Adipocyte (in vitro differentiated cells): ENCODE results near the gene C6.
A peak's percentile ranks its signal among the peaks of the same experiment; 100 is the strongest.
"Not testable (repeated sequence)": the region's sequence is repeated elsewhere in the genome, so short reads cannot be mapped to it uniquely, and the experiment has no call there.

Source experiments
- DNase-seq: peaks from one replicate; pipeline ENCODE4 v3.0.0-alpha.2; 2015; ENCODE audit warnings: low read depth
- H3K27me3 ChIP-seq: replicated peaks from 2 replicates; pipeline ENCODE4 v1.7.0; 2013; ENCODE audit warnings: mild to moderate bottlenecking, low read length, moderate library complexity; ENCODE audit not compliant: control insufficient read depth, insufficient read depth
- H3K36me3 ChIP-seq: 2 replicates; pipeline ENCODE4 v1.7.0; 2013; ENCODE audit warnings: low read length, mild to moderate bottlenecking, moderate library complexity; ENCODE audit not compliant: control insufficient read depth, insufficient read depth, severe bottlenecking
- H3K4me1 ChIP-seq: 2 replicates; pipeline ENCODE4 v1.7.0; 2013; ENCODE audit warnings: mild to moderate bottlenecking, low read length, moderate library complexity; ENCODE audit not compliant: control insufficient read depth, insufficient read depth
- H3K4me3 ChIP-seq: 2 replicates; pipeline ENCODE4 v1.7.0; 2013; ENCODE audit warnings: mild to moderate bottlenecking, low read length, moderate library complexity
- H3K9ac ChIP-seq: 2 replicates; pipeline ENCODE4 v1.7.0; 2013; ENCODE audit warnings: mild to moderate bottlenecking, low read length, moderate library complexity
- H3K9me3 ChIP-seq: 2 replicates; pipeline ENCODE4 v1.7.0; 2013; ENCODE audit warnings: mild to moderate bottlenecking, low read length, moderate library complexity; ENCODE audit not compliant: control insufficient read depth

C6 gene

GRCh38 chr5:41199660-41200059, 13.7 kb downstream of the C6 start:
- Histone ChIP-seq H3K27me3 (no peaks in the 10 kb centered on the region), H3K4me1 (peaks cover 14% of the 10 kb centered on the region), H3K36me3 (no peaks in the 10 kb centered on the region), H3K9me3 (no peaks in the 10 kb centered on the region), H3K9ac (no peak overlapping the region), H3K4me3 (no peak overlapping the region)
- no peak for DNase-seq

GRCh38 chr5:41196197-41196596, 17.1 kb downstream of the C6 start:
- Histone ChIP-seq H3K4me1 (peaks cover 33% of the 10 kb centered on the region), H3K9me3 (no peaks in the 10 kb centered on the region), H3K4me3 (no peak overlapping the region), H3K36me3 (no peaks in the 10 kb centered on the region), H3K27me3 (no peaks in the 10 kb centered on the region), H3K9ac (no peak overlapping the region)
- DNase-seq, result no peak

GRCh38 chr5:41195228-41195627, 18.1 kb downstream of the C6 start:
- Histone ChIP-seq H3K4me3 (peak overlapping the region; percentile 16), H3K4me1 (peaks cover 35% of the 10 kb centered on the region), H3K9me3 (no peaks in the 10 kb centered on the region), H3K36me3 (no peaks in the 10 kb centered on the region), H3K9ac (peak overlapping the region; percentile 80), H3K27me3 (no peaks in the 10 kb centered on the region)
- no peak for DNase-seq

DNA sequence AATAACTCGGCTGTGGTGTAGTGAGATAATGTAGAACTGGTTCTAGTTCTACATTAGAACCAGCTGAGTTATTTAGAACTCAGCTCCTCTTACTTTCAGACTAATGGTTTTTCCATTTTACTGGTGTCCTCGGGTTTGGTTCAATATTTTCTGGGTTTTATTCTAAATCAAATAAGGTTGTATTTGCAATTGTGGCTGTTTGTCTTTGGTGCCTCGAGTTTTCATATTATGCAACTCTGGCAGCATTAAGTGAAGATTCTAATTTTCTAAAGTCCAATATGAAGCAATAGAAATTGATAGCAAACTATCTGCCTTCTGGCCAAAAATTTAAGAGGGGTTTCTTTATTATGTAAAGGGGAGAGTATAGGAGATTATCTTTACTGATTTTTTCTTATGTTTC, 19.0 kb downstream of the C6 start:
- DNase-seq, result no peak
- H3K4me1 ChIP-seq, result peaks cover 35% of the 10 kb centered on the region
- no peaks in the 10 kb centered on the region for H3K36me3 ChIP-seq
- peak overlapping the region; percentile 80 for H3K9ac ChIP-seq
- H3K9me3 ChIP-seq, result no peaks in the 10 kb centered on the region
- no peak overlapping the region for H3K4me3 ChIP-seq
- H3K27me3 ChIP-seq, result no peaks in the 10 kb centered on the region

- H3K4me3 ChIP-seq, result no peak overlapping the region
- H3K27me3 ChIP-seq, result no peaks in the 10 kb centered on the region
- peak overlapping the region; percentile 85 for H3K9ac ChIP-seq
- H3K36me3 ChIP-seq, result no peaks in the 10 kb centered on the region
- no peaks in the 10 kb centered on the region for H3K9me3 ChIP-seq
- H3K4me1 ChIP-seq, result peaks cover 41% of the 10 kb centered on the region
- peak; percentile 92 for DNase-seq
These were observed 19.7 kb downstream of the C6 start for GRCh38 chr5:41193456-41194205.

DNA sequence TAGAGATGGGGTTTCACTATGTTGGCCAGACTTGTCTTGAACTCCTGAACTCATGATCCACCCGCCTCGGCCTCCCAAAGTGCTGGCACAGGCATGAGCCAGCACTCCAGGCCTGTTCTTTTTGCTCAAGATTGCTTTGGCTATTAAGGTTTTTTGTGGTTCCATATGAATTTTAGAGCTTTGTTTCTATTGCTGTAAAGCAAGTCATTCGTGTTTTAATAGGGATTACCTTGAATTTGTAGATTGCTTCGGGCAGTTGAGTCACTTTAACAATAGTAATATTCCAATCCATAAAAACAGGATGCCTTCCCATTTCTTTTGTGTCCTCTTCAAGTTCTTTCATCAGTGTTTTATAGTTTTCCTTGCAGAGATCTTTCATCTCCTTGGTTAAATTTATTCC, 22.1 kb downstream of the C6 start:
- Histone ChIP-seq H3K4me3 (no peak overlapping the region), H3K9ac (no peak overlapping the region), H3K27me3 (no peaks in the 10 kb centered on the region), H3K9me3 (no peaks in the 10 kb centered on the region), H3K4me1 (peaks cover 44% of the 10 kb centered on the region), H3K36me3 (no peaks in the 10 kb centered on the region)
- no peak for DNase-seq

DNA sequence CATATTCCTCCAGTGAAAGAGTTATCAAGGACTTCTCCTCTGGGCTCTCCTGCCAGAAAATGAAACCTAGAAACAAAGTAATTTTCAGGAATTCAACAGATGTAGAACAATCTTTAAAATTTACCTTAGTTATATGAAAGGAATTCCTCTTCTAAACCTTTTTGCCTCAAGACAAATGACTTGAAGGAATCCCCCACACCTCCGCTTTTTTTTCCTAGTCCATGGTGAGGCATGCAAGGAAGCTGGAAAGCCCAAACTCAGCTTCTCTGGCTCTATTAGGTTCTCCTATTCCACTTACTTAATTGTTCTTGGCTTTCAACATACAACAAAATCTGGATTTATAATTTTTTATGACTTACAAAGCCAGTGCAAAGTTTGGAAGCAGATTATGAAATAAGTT, 27.2 kb downstream of the C6 start:
- no peak for DNase-seq
- peak overlapping the region; percentile 28 for H3K4me3 ChIP-seq

DNA sequence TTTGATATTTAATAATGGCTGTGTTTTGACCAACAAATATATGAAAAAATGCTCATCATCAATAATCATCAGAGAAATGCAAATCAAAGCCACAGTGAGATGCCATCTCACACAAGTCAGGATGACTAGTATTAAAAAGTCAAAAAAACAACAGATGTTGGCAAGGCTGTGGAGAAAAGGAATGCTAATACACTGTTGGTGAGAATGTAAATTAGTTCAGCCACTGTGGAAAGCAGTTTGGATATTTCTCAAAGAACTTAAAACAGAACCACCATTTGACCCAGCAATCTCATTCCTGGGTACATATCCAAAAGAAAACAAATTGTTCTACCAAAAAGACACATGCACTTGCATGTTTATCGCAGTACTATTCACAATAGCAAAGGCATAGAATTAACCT, 30.0 kb downstream of the C6 start:
- Histone ChIP-seq H3K9ac (peak overlapping the region; percentile 70), H3K4me3 (peak overlapping the region; percentile 50), H3K4me1 (peaks cover 36% of the 10 kb centered on the region)
- not testable (repeated sequence) for H3K27me3 ChIP-seq, H3K9me3 ChIP-seq, H3K36me3 ChIP-seq
- peak; percentile 44 for DNase-seq

More for the DNA sequence above, 27.2 kb downstream of the C6 start:
- Histone ChIP-seq H3K36me3 (no peaks in the 10 kb centered on the region), H3K4me1 (peaks cover 47% of the 10 kb centered on the region), H3K9me3 (no peaks in the 10 kb centered on the region), H3K9ac (peak overlapping the region; percentile 57), H3K27me3 (no peaks in the 10 kb centered on the region)

DNA sequence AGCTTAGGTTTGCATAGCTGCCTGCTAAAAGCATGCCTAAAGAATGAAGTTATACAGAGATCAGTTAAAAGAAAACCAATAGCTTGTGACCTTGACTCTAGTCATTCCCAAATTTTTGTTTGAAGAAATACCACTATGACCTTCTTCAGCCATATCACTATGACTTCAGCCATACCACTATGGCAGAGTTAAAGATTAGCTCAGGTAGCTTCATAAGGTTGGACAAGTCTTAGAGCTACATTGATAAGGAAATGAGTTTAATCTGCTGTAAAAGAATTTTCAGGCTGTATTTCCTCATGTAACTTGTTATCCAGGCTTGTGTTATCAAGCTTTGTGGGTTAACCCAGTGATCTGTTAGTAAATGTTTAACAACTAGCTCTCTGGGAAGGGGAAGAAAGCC, 30.7 kb downstream of the C6 start:
- Histone ChIP-seq H3K27me3 (no peaks in the 10 kb centered on the region), H3K9ac (peak overlapping the region; percentile 49), H3K9me3 (no peaks in the 10 kb centered on the region), H3K4me1 (peaks cover 37% of the 10 kb centered on the region), H3K4me3 (no peak overlapping the region), H3K36me3 (no peaks in the 10 kb centered on the region)
- DNase-seq, result no peak

DNA sequence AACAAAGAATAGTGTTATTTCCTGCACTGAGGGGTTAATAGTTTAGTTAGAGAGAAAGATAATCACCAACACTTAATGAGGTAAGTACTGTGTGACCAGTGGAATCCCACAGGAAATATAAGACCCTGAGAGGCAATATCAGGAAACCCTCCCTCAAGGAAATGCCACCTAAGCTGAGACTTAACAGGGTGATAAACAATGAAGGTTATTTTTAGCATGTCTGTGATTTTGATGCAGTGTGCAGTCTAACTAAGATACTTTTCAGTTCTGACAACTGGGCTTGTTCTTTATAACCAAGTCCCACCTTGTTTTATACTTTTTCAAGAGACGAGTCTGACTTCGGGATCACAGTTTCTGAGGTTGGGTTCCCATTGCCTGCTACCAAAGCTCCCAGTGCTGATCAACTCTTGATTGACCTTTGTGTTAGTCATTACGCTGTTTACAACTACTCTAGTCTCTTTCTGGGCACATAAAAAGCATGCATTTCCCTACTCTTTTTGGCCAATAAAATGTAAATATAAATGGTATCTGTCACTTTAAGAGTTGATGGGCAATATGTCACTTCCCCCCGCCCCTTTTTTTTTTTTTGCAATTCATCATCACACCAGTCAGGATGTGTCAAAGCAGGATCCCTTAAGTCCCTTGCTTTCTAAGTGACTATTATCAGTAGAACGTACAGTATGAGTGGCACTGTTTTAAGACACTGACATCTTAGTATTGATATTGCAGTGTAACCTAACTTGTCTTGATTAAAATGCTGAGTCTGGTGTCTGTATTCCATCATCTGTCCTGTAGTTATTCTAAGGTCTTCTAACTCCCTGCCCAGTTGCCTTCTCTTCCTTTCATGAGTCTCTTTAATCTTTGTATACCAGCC, 31.4 kb downstream of the C6 start:
- Histone ChIP-seq H3K4me3 (no peak overlapping the region), H3K4me1 (peaks cover 45% of the 10 kb centered on the region), H3K36me3 (no peaks in the 10 kb centered on the region), H3K9me3 (no peaks in the 10 kb centered on the region), H3K9ac (no peak overlapping the region), H3K27me3 (no peaks in the 10 kb centered on the region)
- DNase-seq, result no peak

DNA sequence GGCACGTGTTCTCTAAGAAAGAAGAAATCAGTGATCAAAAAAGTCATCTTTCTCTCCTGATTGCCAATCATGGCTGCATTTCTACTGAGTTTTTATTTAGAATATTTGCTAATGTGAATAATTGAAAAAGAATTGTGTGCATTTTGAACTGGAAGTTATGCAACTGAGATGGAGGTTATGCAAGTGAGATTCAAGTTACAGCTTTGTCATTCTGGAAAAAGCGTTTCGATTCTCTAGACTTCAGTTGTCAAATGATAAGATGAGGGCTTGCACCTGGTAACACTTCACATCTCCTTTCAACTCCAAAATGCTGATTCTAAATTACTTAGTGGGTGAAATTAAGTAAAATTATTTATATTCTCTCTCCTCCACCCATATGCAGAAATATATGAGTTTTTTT, 36.4 kb downstream of the C6 start:
- peaks cover 10% of the 10 kb centered on the region for H3K36me3 ChIP-seq
- peak overlapping the region; percentile 29 for H3K4me3 ChIP-seq
- DNase-seq, result peak; percentile 68
- no peak overlapping the region for H3K9ac ChIP-seq
- no peaks in the 10 kb centered on the region for H3K9me3 ChIP-seq
- H3K27me3 ChIP-seq, result no peaks in the 10 kb centered on the region
- peaks cover 20% of the 10 kb centered on the region for H3K4me1 ChIP-seq
